GM18868 (cell line): ENCODE data around the gene SOCS2.

Experiments
- ATAC-seq: cut with Tn5 transposase; IDR thresholded peaks from one replicate; pipeline ENCODE4 v1.9.1; 2021; ENCODE audit warnings: mild to moderate bottlenecking, moderate library complexity; ENCODE audit not compliant: unreplicated experiment

Gene SOCS2

GRCh38 chr12:93565760-93566159, 6.7 kb upstream of the SOCS2 start:
- no peak for ATAC-seq

- no peak for ATAC-seq
Measured at GRCh38 chr12:93567174-93567573, 5.3 kb upstream of the SOCS2 start.

- ATAC-seq, result no peak
Measured at GRCh38 chr12:93568091-93568490, 4.4 kb upstream of the SOCS2 start.

GRCh38 chr12:93569301-93569655, 3.2 kb upstream of the SOCS2 start:
- no peak for ATAC-seq

- peak; percentile 41 for ATAC-seq
Measured at GRCh38 chr12:93569656-93570551, 2.6 kb upstream of the SOCS2 start.

GRCh38 chr12:93570552-93571364, 1.7 kb upstream of the SOCS2 start:
- peak; percentile 45 for ATAC-seq

- ATAC-seq, result no peak
Measured at GRCh38 chr12:93571365-93571924, 1.0 kb upstream of the SOCS2 start.

GRCh38 chr12:93572712-93573551, 457 bp downstream of the SOCS2 start:
- ATAC-seq, result no peak

GRCh38 chr12:93573552-93574223, 1.2 kb downstream of the SOCS2 start:
- ATAC-seq, result no peak

- ATAC-seq, result no peak
Measured at GRCh38 chr12:93577222-93577621, 4.7 kb downstream of the SOCS2 start.

GRCh38 chr12:93578221-93578620, 5.7 kb downstream of the SOCS2 start:
- no peak for ATAC-seq

- no peak for ATAC-seq
Measured at GRCh38 chr12:93580682-93581081, 8.2 kb downstream of the SOCS2 start.

GRCh38 chr12:93581370-93581769, 8.9 kb downstream of the SOCS2 start:
- ATAC-seq, result no peak

GRCh38 chr12:93582351-93582750, 9.9 kb downstream of the SOCS2 start:
- no peak for ATAC-seq

- no peak for ATAC-seq
Measured at GRCh38 chr12:93583627-93584392, 11.3 kb downstream of the SOCS2 start.

- ATAC-seq, result no peak
Measured at GRCh38 chr12:93585247-93585646, 12.8 kb downstream of the SOCS2 start.

GRCh38 chr12:93587611-93588010, 15.1 kb downstream of the SOCS2 start:
- ATAC-seq, result no peak

- ATAC-seq, result no peak
Measured at GRCh38 chr12:93589081-93589480, 16.6 kb downstream of the SOCS2 start.

GRCh38 chr12:93591137-93591868, 18.8 kb downstream of the SOCS2 start:
- peak; percentile 81 for ATAC-seq
